HUES6 (cell line): Measurements from ENCODE around the gene ZNF366.
"Not testable (repeated sequence)": the region's sequence is repeated elsewhere in the genome, so short reads cannot be mapped to it uniquely, and the experiment has no call there.

Source experiments
- H3K27ac ChIP-seq: 2 replicates; pipeline ENCODE4 v1.7.0; 2013; ENCODE audit warnings: low read depth, mild to moderate bottlenecking, low read length, inconsistent platforms
- H3K27me3 ChIP-seq: 2 replicates; pipeline ENCODE4 v1.6.1; 2013; ENCODE audit warnings: low read length; ENCODE audit not compliant: control insufficient read depth, insufficient read depth
- H3K36me3 ChIP-seq: 2 replicates; pipeline ENCODE4 v1.6.1; 2013; ENCODE audit warnings: low read length; ENCODE audit not compliant: control insufficient read depth, insufficient read depth
- H3K4me1 ChIP-seq: 2 replicates; pipeline ENCODE4 v1.6.1; 2013; ENCODE audit warnings: low read length; ENCODE audit not compliant: control insufficient read depth, insufficient read depth
- H3K4me3 ChIP-seq: 2 replicates; pipeline ENCODE4 v1.5.1; 2013; ENCODE audit warnings: low read depth, low read length
- H3K9ac ChIP-seq: one replicate; pipeline ENCODE4 v1.6.1; 2013; ENCODE audit warnings: mild to moderate bottlenecking, low read length
- H3K9me3 ChIP-seq: 2 replicates; pipeline ENCODE4 v1.6.1; 2013; ENCODE audit warnings: low read depth, low read length; ENCODE audit not compliant: control insufficient read depth, insufficient read depth

The ZNF366 gene

DNA sequence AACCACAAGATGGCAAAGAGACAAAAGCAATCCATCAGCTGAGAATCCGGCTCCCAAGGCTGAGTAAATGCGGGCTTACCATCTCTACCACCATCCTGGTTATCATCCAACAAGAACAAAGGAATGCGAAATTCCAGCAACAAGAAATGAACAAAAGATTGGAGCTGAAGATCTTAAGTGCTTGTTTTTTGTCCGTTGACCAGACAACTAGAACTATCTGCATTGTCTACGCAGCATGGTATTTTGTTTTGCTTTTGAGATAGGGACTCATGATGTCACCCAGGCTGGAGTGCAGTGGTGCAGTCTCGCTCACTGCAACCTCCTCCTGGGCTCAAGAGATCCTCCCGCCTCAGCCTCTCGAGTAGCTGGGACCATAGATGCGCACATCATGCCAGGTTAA lies 88.9 kb downstream of the ZNF366 start:
- Histone ChIP-seq H3K9ac (no peak overlapping the region), H3K36me3 (no peaks in the 10 kb centered on the region), H3K4me3 (no peak overlapping the region), H3K27ac (no peak overlapping the region), H3K4me1 (no peaks in the 10 kb centered on the region), H3K27me3 (no peaks in the 10 kb centered on the region), H3K9me3 (no peaks in the 10 kb centered on the region)

- Histone ChIP-seq H3K4me1 (no peaks in the 10 kb centered on the region), H3K9me3 (no peaks in the 10 kb centered on the region), H3K4me3 (no peak overlapping the region), H3K9ac (no peak overlapping the region), H3K27ac (no peak overlapping the region), H3K27me3 (no peaks in the 10 kb centered on the region), H3K36me3 (no peaks in the 10 kb centered on the region)
Measured at GRCh38 chr5:72417333-72418062, 89.7 kb downstream of the ZNF366 start.

GRCh38 chr5:72415616-72416325 lies 91.4 kb downstream of the ZNF366 start:
- Histone ChIP-seq H3K27ac (no peak overlapping the region), H3K27me3 (no peaks in the 10 kb centered on the region), H3K4me1 (no peaks in the 10 kb centered on the region), H3K4me3 (no peak overlapping the region), H3K9ac (no peak overlapping the region), H3K9me3 (no peaks in the 10 kb centered on the region), H3K36me3 (no peaks in the 10 kb centered on the region)

- Histone ChIP-seq H3K9me3 (no peaks in the 10 kb centered on the region), H3K36me3 (no peaks in the 10 kb centered on the region), H3K4me3 (no peak overlapping the region), H3K27me3 (no peaks in the 10 kb centered on the region), H3K9ac (no peak overlapping the region), H3K27ac (no peak overlapping the region), H3K4me1 (no peaks in the 10 kb centered on the region)
Measured at GRCh38 chr5:72412283-72413055, 94.7 kb downstream of the ZNF366 start.

DNA sequence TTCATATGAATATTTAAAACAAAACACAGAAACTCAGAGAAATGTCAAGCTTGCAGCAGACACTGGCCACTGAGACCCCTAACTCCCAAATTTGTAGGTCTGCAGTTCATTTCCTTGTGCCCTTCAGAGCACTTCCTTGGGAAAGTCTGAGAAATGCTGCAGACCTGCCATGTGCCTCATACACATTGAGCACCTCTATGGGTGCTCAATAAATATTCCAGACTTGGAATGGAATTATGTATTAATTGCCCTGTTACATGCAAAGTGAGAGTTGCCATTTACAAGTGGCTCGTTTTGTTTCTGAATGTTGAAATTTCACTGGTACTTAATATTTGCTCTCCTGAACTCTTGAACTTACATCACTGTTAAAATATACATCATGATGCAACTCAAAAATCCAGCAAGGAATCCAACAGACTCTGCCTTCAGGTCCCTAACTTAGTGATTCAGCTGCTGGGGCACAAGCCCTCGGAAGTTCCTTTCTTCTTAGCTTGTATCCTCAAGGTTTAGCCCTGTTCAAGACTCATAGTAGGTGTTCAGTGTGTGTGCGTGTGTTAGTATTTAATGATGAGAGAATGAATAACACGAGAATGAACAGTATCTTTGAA lies 96.4 kb downstream of the ZNF366 start:
- no peaks in the 10 kb centered on the region for H3K9me3 ChIP-seq
- H3K4me3 ChIP-seq: no peak overlapping the region
- no peak overlapping the region for H3K9ac ChIP-seq
- no peaks in the 10 kb centered on the region for H3K4me1 ChIP-seq
- H3K27me3 ChIP-seq: no peaks in the 10 kb centered on the region
- no peak overlapping the region for H3K27ac ChIP-seq
- no peaks in the 10 kb centered on the region for H3K36me3 ChIP-seq

DNA sequence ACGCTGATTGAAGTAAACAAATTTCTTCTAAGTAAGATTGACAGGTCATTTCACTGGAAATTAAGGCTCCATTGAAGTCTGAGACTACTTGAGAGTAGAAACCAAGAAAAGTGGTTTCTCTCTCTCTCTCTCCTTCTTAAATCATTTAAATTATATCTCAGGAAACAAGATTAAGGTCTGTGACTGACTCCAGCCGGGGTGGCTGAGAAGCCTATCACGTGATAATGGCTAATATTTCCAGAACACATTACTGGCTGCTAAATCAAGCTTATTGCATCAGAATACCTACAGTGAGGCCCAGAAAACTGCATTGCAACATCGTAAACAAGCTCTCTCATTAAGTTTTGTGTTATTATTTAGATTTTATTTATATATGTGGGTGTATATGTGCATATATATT lies 98.6 kb downstream of the ZNF366 start:
- H3K9ac ChIP-seq: no peak overlapping the region
- H3K27me3 ChIP-seq: no peaks in the 10 kb centered on the region
- no peaks in the 10 kb centered on the region for H3K9me3 ChIP-seq
- H3K4me1 ChIP-seq: no peaks in the 10 kb centered on the region
- H3K4me3 ChIP-seq: no peak overlapping the region
- no peak overlapping the region for H3K27ac ChIP-seq
- H3K36me3 ChIP-seq: no peaks in the 10 kb centered on the region

GRCh38 chr5:72408127-72408526 lies 99.1 kb downstream of the ZNF366 start:
- H3K4me3 ChIP-seq: no peak overlapping the region
- H3K9me3 ChIP-seq: no peaks in the 10 kb centered on the region
- H3K9ac ChIP-seq: no peak overlapping the region
- no peaks in the 10 kb centered on the region for H3K4me1 ChIP-seq
- no peaks in the 10 kb centered on the region for H3K27me3 ChIP-seq
- no peaks in the 10 kb centered on the region for H3K36me3 ChIP-seq
- no peak overlapping the region for H3K27ac ChIP-seq

GRCh38 chr5:72407541-72407940 lies 99.7 kb downstream of the ZNF366 start:
- Histone ChIP-seq H3K36me3 (no peaks in the 10 kb centered on the region), H3K9me3 (no peaks in the 10 kb centered on the region), H3K27me3 (no peaks in the 10 kb centered on the region)

GRCh38 chr5:72407078-72407477 lies 100.1 kb downstream of the ZNF366 start:
- Histone ChIP-seq H3K27ac (no peak overlapping the region), H3K9ac (no peak overlapping the region), H3K9me3 (0 out of 2 replicates have a peak, but pooled peaks cover 4% of the 10 kb centered on the region), H3K36me3 (no peaks in the 10 kb centered on the region), H3K4me1 (no peaks in the 10 kb centered on the region), H3K4me3 (no peak overlapping the region), H3K27me3 (no peaks in the 10 kb centered on the region)

More at GRCh38 chr5:72407541-72407940, 99.7 kb downstream of the ZNF366 start:
- Histone ChIP-seq H3K4me3 (no peak overlapping the region), H3K9ac (no peak overlapping the region), H3K4me1 (no peaks in the 10 kb centered on the region), H3K27ac (no peak overlapping the region)

DNA sequence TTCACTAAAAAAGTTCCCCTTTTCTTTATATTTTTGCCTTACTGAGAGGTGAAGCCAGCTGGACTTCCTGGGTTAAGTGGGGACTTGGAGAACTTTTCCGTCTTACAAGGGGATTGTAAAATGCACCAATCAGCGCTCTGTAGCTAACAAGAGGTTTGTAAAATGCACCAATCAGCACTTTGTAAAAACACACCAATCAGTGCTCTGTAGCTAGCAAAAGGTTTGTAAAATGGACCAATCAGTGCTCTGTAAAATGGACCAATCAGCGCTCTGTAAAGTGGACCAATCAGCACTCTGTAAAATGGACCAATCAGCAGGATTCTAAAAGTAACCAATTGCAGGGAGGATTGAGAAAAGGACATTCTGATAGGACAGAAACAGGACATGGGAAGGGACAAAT lies 102.4 kb downstream of the ZNF366 start:
- H3K4me1 ChIP-seq, H3K9ac ChIP-seq, H3K4me3 ChIP-seq, H3K27me3 ChIP-seq, H3K36me3 ChIP-seq, H3K27ac ChIP-seq: not testable (repeated sequence)
- H3K9me3 ChIP-seq: peaks cover 16% of the 10 kb centered on the region
